HuH-7 (cell line): Measurements from ENCODE around the gene DEPDC4.
"Not testable (repeated sequence)": the region's sequence is repeated elsewhere in the genome, so short reads cannot be mapped to it uniquely, and the experiment has no call there.

Source experiments
- DNase-seq: peaks from one replicate; pipeline ENCODE4 v3.0.0; 2011; ENCODE audit warnings: low spot score

Gene DEPDC4

GRCh38 chr12:100266835-100267602 lies at the start of gene DEPDC4, which contains the start of gene SCYL2:
DEPDC4 (minus strand) TSS chr12:100267079; CDS start chr12:100267076, 3 bp downstream.
SCYL2 (plus strand) TSS chr12:100267177; CDS start chr12:100282971, 15,794 bp downstream.
- DNase-seq, result peak; percentile 78

GRCh38 chr12:100311317-100311716 lies 44.4 kb upstream of the DEPDC4 start:
- DNase-seq, result no peak

- DNase-seq, result not testable (repeated sequence)
Measured at GRCh38 chr12:100308138-100308537, 41.3 kb upstream of the DEPDC4 start.

GRCh38 chr12:100304334-100304733 lies 37.5 kb upstream of the DEPDC4 start:
- DNase-seq, result not testable (repeated sequence)

GRCh38 chr12:100303831-100304230 lies 37.0 kb upstream of the DEPDC4 start:
- no peak for DNase-seq

GRCh38 chr12:100302081-100302480 lies 35.2 kb upstream of the DEPDC4 start:
- no peak for DNase-seq

GRCh38 chr12:100295764-100296555 lies 29.1 kb upstream of the DEPDC4 start:
- DNase-seq, result no peak

GRCh38 chr12:100294366-100294765 lies 27.5 kb upstream of the DEPDC4 start:
- not testable (repeated sequence) for DNase-seq

GRCh38 chr12:100293017-100293416 lies 26.1 kb upstream of the DEPDC4 start:
- no peak for DNase-seq

GRCh38 chr12:100290016-100290415 lies 23.1 kb upstream of the DEPDC4 start:
- DNase-seq, result no peak

- no peak for DNase-seq
Measured at GRCh38 chr12:100289038-100289437, 22.2 kb upstream of the DEPDC4 start.

- DNase-seq, result not testable (repeated sequence)
Measured at GRCh38 chr12:100284556-100284955, 17.7 kb upstream of the DEPDC4 start.

GRCh38 chr12:100279607-100280244 lies 12.8 kb upstream of the DEPDC4 start:
- DNase-seq, result peak; percentile 20

GRCh38 chr12:100279159-100279558 lies 12.3 kb upstream of the DEPDC4 start:
- DNase-seq, result no peak

GRCh38 chr12:100274291-100274690 lies 7.4 kb upstream of the DEPDC4 start:
- no peak for DNase-seq

- no peak for DNase-seq
Measured at GRCh38 chr12:100273782-100274181, 6.9 kb upstream of the DEPDC4 start.

GRCh38 chr12:100268835-100269564 lies 2.1 kb upstream of the DEPDC4 start:
- DNase-seq, result no peak

- no peak for DNase-seq
Measured at GRCh38 chr12:100267603-100268281, 863 bp upstream of the DEPDC4 start.

- DNase-seq, result peak; percentile 79
Measured at GRCh38 chr12:100266585-100266834, 369 bp downstream of the DEPDC4 start.

- no peak for DNase-seq
Measured at GRCh38 chr12:100265732-100266584, 921 bp downstream of the DEPDC4 start.

- DNase-seq, result not testable (repeated sequence)
Measured at GRCh38 chr12:100265107-100265506, 1.8 kb downstream of the DEPDC4 start.
